ENCODE measurements around the gene HDHD3.
"Not testable (repeated sequence)": the region's sequence is repeated elsewhere in the genome, so short reads cannot be mapped to it uniquely, and the experiment has no call there.

HDHD3 gene

DNA sequence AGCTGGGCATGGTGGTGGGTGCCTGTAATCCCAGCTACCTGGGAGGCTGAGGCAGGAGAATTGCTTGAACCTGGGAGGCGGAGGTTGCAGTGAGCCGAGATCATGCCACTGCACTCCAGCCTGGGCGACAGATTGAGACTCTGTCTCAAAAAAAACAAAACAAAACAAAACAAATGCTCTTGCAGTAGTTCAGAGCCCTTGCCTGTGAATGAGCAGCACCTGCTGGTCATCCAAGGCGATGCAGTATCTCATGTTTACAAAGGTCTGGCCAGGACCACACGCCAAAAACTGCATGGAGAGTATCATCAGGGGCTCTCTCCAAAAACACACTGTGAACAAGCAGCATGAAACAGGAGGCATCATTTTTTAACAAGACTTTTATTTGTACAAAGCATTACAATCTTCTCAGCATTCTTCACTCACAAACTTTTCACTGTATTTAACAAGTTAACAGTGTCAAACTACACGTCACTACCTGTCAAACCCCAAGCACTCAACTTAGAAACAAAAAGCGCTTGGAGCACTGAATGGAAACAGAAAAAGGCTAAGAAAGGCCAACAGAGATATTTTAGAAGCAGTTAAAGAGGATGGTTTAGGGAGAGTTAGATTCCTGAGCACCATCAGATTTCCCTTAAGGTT is 30.2 kb upstream of the HDHD3 start:
- not testable (repeated sequence) for H3K4me2 ChIP-seq (ENCODE audit: low read length); H3K79me1 ChIP-seq (ENCODE audit: low read length); H2BK120ac ChIP-seq (ENCODE audit: insufficient read depth, low read length, poor library complexity); H3K4me3 ChIP-seq (ENCODE audit: low read depth, low read length); H3K23ac ChIP-seq (ENCODE audit: low read length); H3K27ac ChIP-seq (ENCODE audit: low read depth, low read length); H4K12ac ChIP-seq (ENCODE audit: low read depth, low read length); H3K9ac ChIP-seq (ENCODE audit: low read length); H3K4ac ChIP-seq (ENCODE audit: low read depth, low read length); H3K4me1 ChIP-seq (ENCODE audit: control insufficient read depth in 1 of 2, insufficient read depth in 2 of 2, low read length in 2 of 2); H3K27me3 ChIP-seq (ENCODE audit: insufficient read depth, low read length); H4K91ac ChIP-seq (ENCODE audit: low read depth, low read length); H3K14ac ChIP-seq (ENCODE audit: low read length); H4K8ac ChIP-seq (ENCODE audit: low read depth, low read length); H3K9me3 ChIP-seq (ENCODE audit: insufficient read depth, low read depth, low read length); H2BK12ac ChIP-seq (ENCODE audit: low read length); H2AK5ac ChIP-seq (ENCODE audit: low read length); H3K18ac ChIP-seq (ENCODE audit: low read length); H2AFZ ChIP-seq (ENCODE audit: insufficient read depth, low read length, poor library complexity); H2BK5ac ChIP-seq (ENCODE audit: low read depth, low read length, poor library complexity)
- Histone ChIP-seq H3K79me2 (ENCODE audit: control insufficient read depth, insufficient read depth, low read length, poor library complexity) (peaks cover 10% of the 10 kb centered on the region), H3K36me3 (ENCODE audit: control insufficient read depth in 1 of 2, insufficient read depth in 2 of 2, low read length in 2 of 2) (peaks cover 4 to 18% of the 10 kb centered on the region in 2 experiments)
- no CpG with 5 or more reads among the region's 7 CpGs for WGBS (ENCODE audit: extremely low coverage, insufficient coverage, insufficient read length)
- DNase-seq = peak; percentile 56 to 77

GRCh38 chr9:113406353-113406752 is 29.6 kb upstream of the HDHD3 start:
- H3K79me1 ChIP-seq (ENCODE audit: low read length); H3K27me3 ChIP-seq (ENCODE audit: insufficient read depth, low read length); H3K9ac ChIP-seq (ENCODE audit: low read length); H2AFZ ChIP-seq (ENCODE audit: insufficient read depth, low read length, poor library complexity); H3K4me2 ChIP-seq (ENCODE audit: low read length); H3K14ac ChIP-seq (ENCODE audit: low read length); H4K12ac ChIP-seq (ENCODE audit: low read depth, low read length); H3K4me3 ChIP-seq (ENCODE audit: low read depth, low read length); H2BK5ac ChIP-seq (ENCODE audit: low read depth, low read length, poor library complexity); H4K8ac ChIP-seq (ENCODE audit: low read depth, low read length); H3K27ac ChIP-seq (ENCODE audit: low read depth, low read length); H3K23ac ChIP-seq (ENCODE audit: low read length); H3K4me1 ChIP-seq (ENCODE audit: control insufficient read depth in 1 of 2, insufficient read depth in 2 of 2, low read length in 2 of 2); H3K9me3 ChIP-seq (ENCODE audit: insufficient read depth, low read depth, low read length); H2AK5ac ChIP-seq (ENCODE audit: low read length); H2BK120ac ChIP-seq (ENCODE audit: insufficient read depth, low read length, poor library complexity); H3K4ac ChIP-seq (ENCODE audit: low read depth, low read length); H3K18ac ChIP-seq (ENCODE audit: low read length); DNase-seq; H2BK12ac ChIP-seq (ENCODE audit: low read length); H4K91ac ChIP-seq (ENCODE audit: low read depth, low read length): not testable (repeated sequence)
- WGBS (ENCODE audit: extremely low coverage, insufficient coverage, insufficient read length) = no CpG with 5 or more reads among the region's 9 CpGs
- peaks cover 4 to 18% of the 10 kb centered on the region in 2 experiments for H3K36me3 ChIP-seq (ENCODE audit: control insufficient read depth in 1 of 2, insufficient read depth in 2 of 2, low read length in 2 of 2)
- peaks cover 10% of the 10 kb centered on the region for H3K79me2 ChIP-seq (ENCODE audit: control insufficient read depth, insufficient read depth, low read length, poor library complexity)

DNA sequence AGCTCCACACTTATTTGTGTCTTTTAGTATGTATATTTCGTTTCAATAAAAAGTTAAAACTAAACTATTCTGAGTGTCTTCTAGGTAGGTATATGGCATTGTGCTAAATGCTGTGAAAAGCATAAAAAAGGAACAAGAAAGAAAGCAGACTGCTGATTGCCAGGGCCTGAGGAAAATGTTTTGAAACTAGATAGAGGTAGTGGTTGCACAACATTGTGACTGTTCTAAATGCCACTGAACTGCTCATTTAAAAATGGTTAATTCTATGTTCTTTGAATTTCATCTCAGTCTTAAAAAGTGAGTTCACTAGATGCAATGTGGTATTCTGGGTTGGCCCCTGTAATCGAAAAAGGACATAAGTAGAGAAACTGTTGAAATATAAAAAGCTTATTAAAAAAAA is 26.9 kb upstream of the HDHD3 start:
- no peak overlapping the region for H2BK5ac ChIP-seq (ENCODE audit: low read depth, low read length, poor library complexity)
- no peak overlapping the region for H3K18ac ChIP-seq (ENCODE audit: low read length)
- H4K12ac ChIP-seq (ENCODE audit: low read depth, low read length) = no peak overlapping the region
- H3K27ac ChIP-seq (ENCODE audit: low read depth, low read length) = no peak overlapping the region
- H2BK12ac ChIP-seq (ENCODE audit: low read length) = no peak overlapping the region
- H3K79me2 ChIP-seq (ENCODE audit: control insufficient read depth, insufficient read depth, low read length, poor library complexity) = peaks cover 3% of the 10 kb centered on the region
- no peak overlapping the region for H2AFZ ChIP-seq (ENCODE audit: insufficient read depth, low read length, poor library complexity)
- H3K36me3 ChIP-seq (ENCODE audit: control insufficient read depth in 1 of 2, insufficient read depth in 2 of 2, low read length in 2 of 2) = peaks cover 0 to 10% of the 10 kb centered on the region in 2 experiments
- no peak overlapping the region for H3K4me2 ChIP-seq (ENCODE audit: low read length)
- H3K14ac ChIP-seq (ENCODE audit: low read length) = no peak overlapping the region
- no peak overlapping the region for H2BK120ac ChIP-seq (ENCODE audit: insufficient read depth, low read length, poor library complexity)
- DNase-seq = peak in 1 of 2 donors; percentile 52
- no peak overlapping the region for H3K4me3 ChIP-seq (ENCODE audit: low read depth, low read length)
- H3K9me3 ChIP-seq (ENCODE audit: insufficient read depth, low read depth, low read length) = no peaks in the 10 kb centered on the region
- no peak overlapping the region for H3K9ac ChIP-seq (ENCODE audit: low read length)
- H4K8ac ChIP-seq (ENCODE audit: low read depth, low read length) = no peak overlapping the region
- no peak overlapping the region for H3K4ac ChIP-seq (ENCODE audit: low read depth, low read length)
- H3K27me3 ChIP-seq (ENCODE audit: insufficient read depth, low read length) = no peaks in the 10 kb centered on the region
- H3K23ac ChIP-seq (ENCODE audit: low read length) = no peak overlapping the region
- no peak overlapping the region for H2AK5ac ChIP-seq (ENCODE audit: low read length)
- H3K79me1 ChIP-seq (ENCODE audit: low read length) = peaks cover 5% of the 10 kb centered on the region
- H4K91ac ChIP-seq (ENCODE audit: low read depth, low read length) = no peak overlapping the region
- no CpG with 5 or more reads among the region's 2 CpGs for WGBS (ENCODE audit: extremely low coverage, insufficient coverage, insufficient read length)
- H3K4me1 ChIP-seq (ENCODE audit: control insufficient read depth in 1 of 2, insufficient read depth in 2 of 2, low read length in 2 of 2) = peaks cover 11 to 14% of the 10 kb centered on the region in 2 experiments

DNA sequence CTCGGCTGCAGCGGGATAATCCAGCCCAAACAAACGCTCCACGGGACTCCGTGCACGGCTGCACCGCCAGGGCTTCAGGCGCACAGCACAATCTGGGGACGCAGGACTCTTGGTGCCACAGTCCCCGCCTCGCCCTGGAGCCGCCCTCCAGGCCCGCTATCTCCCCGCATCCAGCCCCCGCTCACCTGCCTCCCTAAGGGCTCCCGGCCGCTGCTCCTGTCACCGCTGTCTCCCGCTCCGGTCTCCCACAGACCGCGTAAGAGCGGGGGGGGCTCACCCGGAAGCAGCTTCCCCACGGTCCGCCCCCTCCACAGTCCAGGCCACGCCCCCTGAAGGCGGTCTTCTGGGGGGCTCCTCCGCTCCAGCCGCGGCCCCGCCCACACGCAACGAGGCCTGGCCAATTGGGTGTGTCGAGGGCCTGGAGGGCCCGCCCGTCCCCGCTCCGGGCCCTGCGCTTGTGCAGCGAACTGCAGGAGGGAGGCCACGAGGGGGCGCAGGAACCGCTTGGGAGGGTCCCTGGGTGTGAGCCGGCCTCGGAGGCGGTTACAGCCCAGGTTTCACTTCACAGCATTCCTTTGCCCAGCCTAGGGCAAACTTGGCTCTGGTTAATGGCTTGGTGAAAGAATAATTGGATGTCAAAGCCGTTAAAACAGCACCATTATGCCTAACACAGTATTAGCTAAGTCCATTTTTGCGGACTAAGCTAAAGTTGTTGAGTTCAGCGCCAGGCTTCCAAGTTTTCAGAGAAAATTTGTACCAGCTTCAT is 24.4 kb upstream of the HDHD3 start, which contains the start of gene ALAD:
ALAD (minus strand) TSS at position 258 of the 766 bp plus-strand sequence. CDS start 7,725 bp downstream, outside the sequence.
- Histone ChIP-seq H3K79me2 (ENCODE audit: control insufficient read depth, insufficient read depth, low read length, poor library complexity) (peaks cover 3% of the 10 kb centered on the region), H3K27ac (ENCODE audit: low read depth, low read length) (peak within 1 kb of the TSS; percentile 51), H2BK120ac (ENCODE audit: insufficient read depth, low read length, poor library complexity) (peak within 1 kb of the TSS; percentile 15), H2BK12ac (ENCODE audit: low read length) (peak within 1 kb of the TSS; percentile 54), H3K23ac (ENCODE audit: low read length) (no peak within 1 kb of the TSS), H2BK5ac (ENCODE audit: low read depth, low read length, poor library complexity) (peak within 1 kb of the TSS; percentile 61), H2AK5ac (ENCODE audit: low read length) (no peak within 1 kb of the TSS), H3K79me1 (ENCODE audit: low read length) (peaks cover 7% of the 10 kb centered on the region), H4K12ac (ENCODE audit: low read depth, low read length) (no peak within 1 kb of the TSS), H4K91ac (ENCODE audit: low read depth, low read length) (peak within 1 kb of the TSS; percentile 30), H3K9ac (ENCODE audit: low read length) (peak within 1 kb of the TSS; percentile 28), H3K9me3 (ENCODE audit: insufficient read depth, low read depth, low read length) (no peaks in the 10 kb centered on the region), H4K8ac (ENCODE audit: low read depth, low read length) (peak within 1 kb of the TSS; percentile 64), H3K36me3 (ENCODE audit: control insufficient read depth in 1 of 2, insufficient read depth in 2 of 2, low read length in 2 of 2) (no peaks in the 10 kb centered on the region), H3K4ac (ENCODE audit: low read depth, low read length) (peak within 1 kb of the TSS; percentile 30), H3K14ac (ENCODE audit: low read length) (peak within 1 kb of the TSS; percentile 55), H3K4me2 (ENCODE audit: low read length) (peak within 1 kb of the TSS; percentile 91), H3K4me3 (ENCODE audit: low read depth, low read length) (peak within 1 kb of the TSS; percentile 83), H3K18ac (ENCODE audit: low read length) (peak within 1 kb of the TSS; percentile 87), H3K4me1 (ENCODE audit: control insufficient read depth in 1 of 2, insufficient read depth in 2 of 2, low read length in 2 of 2) (peaks cover 15 to 26% of the 10 kb centered on the region in 2 experiments), H3K27me3 (ENCODE audit: insufficient read depth, low read length) (no peaks in the 10 kb centered on the region), H2AFZ (ENCODE audit: insufficient read depth, low read length, poor library complexity) (peak within 1 kb of the TSS; percentile 48)
- WGBS (ENCODE audit: extremely low coverage, insufficient coverage, insufficient read length) = no CpG with 5 or more reads among the region's 50 CpGs
- peak; percentile 99 for DNase-seq

Data from trophoblast cell (in vitro differentiated cells and primary cell).